K562 (cell line): Measurements from ENCODE around the gene LUZP1. TPM values are rescaled to one million over a fixed set of nuclear protein-coding genes. Genes with fewer than 3 reads are reported as not detected.
A peak's percentile ranks its signal among the peaks of the same experiment; 100 is the strongest.

Source experiments
- ATF2 ChIP-seq: sonication (generic); formaldehyde crosslinking; IDR thresholded peaks from 2 replicates; pipeline ENCODE4 v1.8.1; 2022; ENCODE audit warnings: missing genetic modification reagents
- C11orf30 ChIP-seq: fragments of 450-650 bp; IDR thresholded peaks from 2 replicates; pipeline ENCODE4 v1.6.1; 2016; ENCODE audit warnings: low read depth, mild to moderate bottlenecking
- EGR1 ChIP-seq: fragments of 450-650 bp; conservative IDR thresholded peaks from 2 replicates; pipeline ENCODE4 v1.6.1; 2017; ENCODE audit warnings: mild to moderate bottlenecking
- KDM5B ChIP-seq: fragments of 200-600 bp; sonication (generic); IDR thresholded peaks from 2 replicates; pipeline ENCODE4 v1.6.1; 2012; ENCODE audit warnings: low read depth, mild to moderate bottlenecking, moderate library complexity, low read length, control low read depth, inconsistent platforms; ENCODE audit not compliant: insufficient replicate concordance
- L3MBTL2 ChIP-seq: fragments of 450-650 bp; IDR thresholded peaks from 2 replicates; pipeline ENCODE4 v1.6.1; 2016; ENCODE audit warnings: mild to moderate bottlenecking, moderate library complexity
- MIER1 ChIP-seq: fragments of 450-650 bp; IDR thresholded peaks from 2 replicates; pipeline ENCODE4 v1.6.1; 2016; ENCODE audit warnings: antibody characterized with exemption, mild to moderate bottlenecking, low read depth
- NFE2 ChIP-seq: IDR thresholded peaks from 2 replicates; pipeline ENCODE4 v1.6.1; 2014; ENCODE audit warnings: antibody characterized with exemption, low read depth
- NRF1 ChIP-seq, 2 experiments: fragments of 450-650 bp; IDR thresholded peaks in 1 of 2; conservative IDR thresholded peaks in 1 of 2; 2 replicates each; pipeline ENCODE4 v1.6.1; 2014; ENCODE audit warnings: mild to moderate bottlenecking in 2 of 2
- PML ChIP-seq: IDR thresholded peaks from 2 replicates; pipeline ENCODE4 v1.6.1; 2012; ENCODE audit warnings: low read length, inconsistent platforms
- RFX5 ChIP-seq: IDR thresholded peaks from 2 replicates; pipeline ENCODE4 v1.6.1; 2011; ENCODE audit warnings: low read depth, mild to moderate bottlenecking, improper control_type of control experiment, low read length
- SMARCE1 ChIP-seq: fragments of 450-650 bp; IDR thresholded peaks from 2 replicates; pipeline ENCODE4 v1.7.1; 2016; ENCODE audit warnings: mild to moderate bottlenecking
- TBP ChIP-seq: optimal IDR thresholded peaks from 2 replicates; pipeline ENCODE3; 2011; ENCODE audit warnings: low read depth, low read length, improper control_type of control experiment
- THAP12 ChIP-seq: fragments of 250-450 bp; sonication (Bioruptor Pico); IDR thresholded peaks from 2 replicates; pipeline ENCODE4 v1.9.0; 2021; ENCODE audit warnings: mild to moderate bottlenecking, inconsistent platforms
- TOE1 ChIP-seq, 2 experiments: fragments of 450-650 bp in 1 of 2; sonication (generic) in 1 of 2; formaldehyde crosslinking in 1 of 2; IDR thresholded peaks; 2 replicates each; pipeline versions ENCODE4 v1.7.1 to v1.8.0; 2016 to 2022; ENCODE audit warnings: borderline replicate concordance in 2 of 2, mild to moderate bottlenecking in 2 of 2, antibody characterized with exemption in 1 of 2, inconsistent platforms in 1 of 2, low read depth in 1 of 2, missing genetic modification reagents in 1 of 2, moderate library complexity in 1 of 2
- XRCC3 ChIP-seq: fragments of 450-650 bp; IDR thresholded peaks from 2 replicates; pipeline ENCODE4 v1.6.1; 2017; ENCODE audit warnings: mild to moderate bottlenecking, moderate library complexity
- ZBTB11 ChIP-seq, 3 experiments: fragments of 200-800 bp in 1 of 3; fragments of 250-450 bp in 1 of 3; fragments of 450-650 bp in 1 of 3; sonication (Bioruptor Pico) in 1 of 3; sonication (Bioruptor generic) in 1 of 3; formaldehyde crosslinking in 1 of 3; IDR thresholded peaks; 2 replicates each; pipeline versions ENCODE4 v1.6.1 to v1.8.0; 2016 to 2022; ENCODE audit warnings: mild to moderate bottlenecking in 2 of 3, missing genetic modification characterization in 2 of 3, missing compliant biosample characterization in 1 of 3, moderate library complexity in 1 of 3
- ZBTB12 ChIP-seq: fragments of 250-450 bp; sonication (Bioruptor Pico); IDR thresholded peaks from 2 replicates; pipeline ENCODE4 v1.4.0; 2020
- polyA plus RNA-seq, 8 experiments: library from polyadenylated mRNA; depleted of rRNA in 4 of 8; stranded (reverse) in 5 of 8; unstranded in 3 of 8; fragments of >200 nt; fragmentation: Nextera tagmentation in 2 of 8; fragmentation: Illumina TruSeq in 1 of 8; extraction: Ambion mirVana in 2 of 8; extraction: Trizol in 1 of 8; gene quantifications; 2 replicates each; pipeline versions ENCODE4 v1.2.1 to v1.2.3, GENCODE V29; 2011 to 2014; ENCODE audit warnings: inconsistent platforms in 1 of 8, missing spikeins in 1 of 8
- total RNA-seq, 7 experiments: library from RNA; depleted of rRNA in 6 of 7; stranded (reverse); fragments of >200 nt in 6 of 7; fragmentation: Illumina TruSeq in 2 of 7; extraction: Trizol in 2 of 7; gene quantifications; 2 replicates each; pipeline versions ENCODE4 v1.2.1 to v1.2.3, GENCODE V29; 2011 to 2021; ENCODE audit warnings: low replicate concordance in 1 of 7

The LUZP1 gene
- total and polyA plus RNA-seq, 9 of the 15 experiments (the other 6 are each of a cell fraction or from before 2014, with no cell fraction given), result 6.5 to 19.1 (median 12.4) TPM

GRCh38 chr1:23168445-23169194, at the start of gene LUZP1 (continued):
- peak in 2 of 3 experiments; percentile 59 to 83; a peak in 3 of 6 replicates for TF ChIP-seq ZBTB11 (CRISPR knock-in tag; IDR thresholded peaks at IDR 0.05)
- 0 out of 2 replicates have a peak, but pooled peaks have one; percentile 9 for TF ChIP-seq RFX5
- peak; percentile 82 for TF ChIP-seq TBP
- TF ChIP-seq NRF1 (conservative IDR thresholded peaks at IDR 0.05 in 1 of 2, IDR thresholded peaks at IDR 0.05 in 1 of 2), result peak; percentile 60 to 63; a peak in 3 of 4 replicates
- peak; percentile 78 for TF ChIP-seq ZBTB12
- peak; percentile 60; the same call in 1 of the 2 replicates for TF ChIP-seq PML
- 0 out of 2 replicates have a peak, but pooled peaks have one; percentile 13 for TF ChIP-seq NFE2
- TF ChIP-seq ATF2 (CRISPR knock-in tag), result 0 out of 2 replicates have a peak, but pooled peaks have one; percentile 45
- no peak for TF ChIP-seq MIER1
- TF ChIP-seq XRCC3, result no peak
- TF ChIP-seq THAP12, result 0 out of 2 replicates have a peak, but pooled peaks have one; percentile 53
- peak; percentile 96 for TF ChIP-seq C11orf30
- peak; percentile 24; the same call in 1 of the 2 replicates for TF ChIP-seq SMARCE1
- TF ChIP-seq L3MBTL2, result peak; percentile 69
- TF ChIP-seq KDM5B, result peak; percentile 84
- TF ChIP-seq EGR1, result peak; percentile 28; the same call in 1 of the 2 replicates
- TF ChIP-seq TOE1 (IDR thresholded peaks at IDR 0.05; ENCODE audit: borderline replicate concordance), result peak; percentile 41; the same call in 1 of the 2 replicates
- TF ChIP-seq TOE1 (CRISPR knock-in tag; IDR thresholded peaks at IDR 0.05; ENCODE audit: borderline replicate concordance, low read depth), result no peak
